GM12878 (cell line): ENCODE results near the gene GID8. TPM values are rescaled to one million over a fixed set of nuclear protein-coding genes. Genes with fewer than 3 reads are reported as not detected.

Experiments used
- ASH2L ChIP-seq: fragments of 300-600, 200-600 bp; sonication (generic); IDR thresholded peaks from 2 replicates; pipeline ENCODE4 v1.6.1; 2017; ENCODE audit warnings: low read depth, mild to moderate bottlenecking, borderline replicate concordance
- RAD21 ChIP-seq: IDR thresholded peaks from 2 replicates; pipeline ENCODE4 v1.6.1; 2011; ENCODE audit warnings: mild to moderate bottlenecking, low read depth, low read length, moderate library complexity; ENCODE audit not compliant: insufficient read depth
- STAT1 ChIP-seq: fragments of 450-650 bp; conservative IDR thresholded peaks from 2 replicates; pipeline ENCODE4 v1.6.1; 2014; ENCODE audit warnings: antibody characterized with exemption, mild to moderate bottlenecking
- ZZZ3 ChIP-seq: IDR thresholded peaks from 2 replicates; pipeline ENCODE4 v1.6.1; 2011; ENCODE audit warnings: low read depth; ENCODE audit not compliant: control insufficient read depth, insufficient read length
- polyA plus RNA-seq, 11 experiments: library from polyadenylated mRNA; depleted of rRNA in 4 of 11; unstranded in 6 of 11; stranded (reverse) in 5 of 11; fragments of >200 nt; fragmentation: Nextera tagmentation in 4 of 11; fragmentation: Illumina TruSeq in 1 of 11; extraction: Ambion mirVana in 4 of 11; extraction: Trizol in 1 of 11; gene quantifications; 1 replicate in 1 of 11; 2 replicates in 10 of 11; pipeline versions ENCODE4 v1.2.1 to v1.2.3, GENCODE V29; 2011 to 2016; ENCODE audit warnings: inconsistent platforms in 2 of 11, missing spikeins in 2 of 11, low read depth in 1 of 11
- total RNA-seq, 4 experiments: library from RNA; depleted of rRNA in 3 of 4; stranded (reverse); fragments of >200 nt in 3 of 4; fragmentation: Illumina TruSeq in 1 of 4; extraction: Trizol in 1 of 4; gene quantifications; 2 replicates each; pipeline versions ENCODE4 v1.2.1 to v1.2.3, GENCODE V29; 2013 to 2021
- TF ChIP-seq, protein P1 (sequence below): fragments of 450-650 bp; IDR thresholded peaks from 2 replicates; pipeline ENCODE4 v1.6.1; 2017; ENCODE audit warnings: antibody characterized with exemption, mild to moderate bottlenecking, moderate library complexity
- TF ChIP-seq, protein P2 (sequence below): IDR thresholded peaks from 2 replicates; pipeline ENCODE4 v1.6.1; 2011; ENCODE audit warnings: borderline replicate concordance, low read depth, mild to moderate bottlenecking, moderate library complexity, mixed read lengths, low read length; ENCODE audit not compliant: insufficient read depth; ENCODE audit errors: extremely low read length
- TF ChIP-seq, protein P3 (sequence below): fragments of 450-650 bp; IDR thresholded peaks from 2 replicates; pipeline ENCODE4 v1.6.1; 2017; ENCODE audit warnings: mild to moderate bottlenecking, low read depth, inconsistent platforms; ENCODE audit not compliant: poor library complexity, severe bottlenecking

Gene GID8
- total and polyA plus RNA-seq, 10 of the 15 experiments (the other 5 are each of a cell fraction or from before 2014, with no cell fraction given) = 12.0 to 33.8 (median 22.2) TPM

DNA sequence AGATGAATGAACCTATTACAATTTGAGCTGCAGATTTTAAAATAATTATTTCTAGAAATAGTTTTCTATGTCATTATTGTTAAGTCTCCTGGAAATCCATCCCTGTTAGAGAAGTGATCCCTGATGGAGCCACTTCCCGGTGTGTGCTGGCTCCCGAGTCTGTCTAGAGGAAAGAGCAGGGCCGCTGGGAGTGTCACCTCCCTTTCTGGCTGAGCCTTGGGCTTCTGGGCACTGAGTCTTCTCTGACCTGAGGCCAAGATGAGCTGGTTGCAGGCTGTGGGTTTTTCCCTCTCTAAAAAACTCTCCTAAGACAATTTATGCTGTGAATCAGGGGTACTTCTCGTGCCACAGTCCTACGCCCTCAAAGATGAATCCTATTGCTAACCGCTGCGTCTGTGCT lies 47.5 kb upstream of the GID8 start (continued):
- TF ChIP-seq, protein P1, sequence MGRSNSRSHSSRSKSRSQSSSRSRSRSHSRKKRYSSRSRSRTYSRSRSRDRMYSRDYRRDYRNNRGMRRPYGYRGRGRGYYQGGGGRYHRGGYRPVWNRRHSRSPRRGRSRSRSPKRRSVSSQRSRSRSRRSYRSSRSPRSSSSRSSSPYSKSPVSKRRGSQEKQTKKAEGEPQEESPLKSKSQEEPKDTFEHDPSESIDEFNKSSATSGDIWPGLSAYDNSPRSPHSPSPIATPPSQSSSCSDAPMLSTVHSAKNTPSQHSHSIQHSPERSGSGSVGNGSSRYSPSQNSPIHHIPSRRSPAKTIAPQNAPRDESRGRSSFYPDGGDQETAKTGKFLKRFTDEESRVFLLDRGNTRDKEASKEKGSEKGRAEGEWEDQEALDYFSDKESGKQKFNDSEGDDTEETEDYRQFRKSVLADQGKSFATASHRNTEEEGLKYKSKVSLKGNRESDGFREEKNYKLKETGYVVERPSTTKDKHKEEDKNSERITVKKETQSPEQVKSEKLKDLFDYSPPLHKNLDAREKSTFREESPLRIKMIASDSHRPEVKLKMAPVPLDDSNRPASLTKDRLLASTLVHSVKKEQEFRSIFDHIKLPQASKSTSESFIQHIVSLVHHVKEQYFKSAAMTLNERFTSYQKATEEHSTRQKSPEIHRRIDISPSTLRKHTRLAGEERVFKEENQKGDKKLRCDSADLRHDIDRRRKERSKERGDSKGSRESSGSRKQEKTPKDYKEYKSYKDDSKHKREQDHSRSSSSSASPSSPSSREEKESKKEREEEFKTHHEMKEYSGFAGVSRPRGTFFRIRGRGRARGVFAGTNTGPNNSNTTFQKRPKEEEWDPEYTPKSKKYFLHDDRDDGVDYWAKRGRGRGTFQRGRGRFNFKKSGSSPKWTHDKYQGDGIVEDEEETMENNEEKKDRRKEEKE = no peak
- no peak for TF ChIP-seq ZZZ3
- TF ChIP-seq, protein P2, sequence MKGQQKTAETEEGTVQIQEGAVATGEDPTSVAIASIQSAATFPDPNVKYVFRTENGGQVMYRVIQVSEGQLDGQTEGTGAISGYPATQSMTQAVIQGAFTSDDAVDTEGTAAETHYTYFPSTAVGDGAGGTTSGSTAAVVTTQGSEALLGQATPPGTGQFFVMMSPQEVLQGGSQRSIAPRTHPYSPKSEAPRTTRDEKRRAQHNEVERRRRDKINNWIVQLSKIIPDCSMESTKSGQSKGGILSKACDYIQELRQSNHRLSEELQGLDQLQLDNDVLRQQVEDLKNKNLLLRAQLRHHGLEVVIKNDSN = no peak
- TF ChIP-seq STAT1 = no peak
- TF ChIP-seq RAD21 = no peak
- TF ChIP-seq, protein P3, sequence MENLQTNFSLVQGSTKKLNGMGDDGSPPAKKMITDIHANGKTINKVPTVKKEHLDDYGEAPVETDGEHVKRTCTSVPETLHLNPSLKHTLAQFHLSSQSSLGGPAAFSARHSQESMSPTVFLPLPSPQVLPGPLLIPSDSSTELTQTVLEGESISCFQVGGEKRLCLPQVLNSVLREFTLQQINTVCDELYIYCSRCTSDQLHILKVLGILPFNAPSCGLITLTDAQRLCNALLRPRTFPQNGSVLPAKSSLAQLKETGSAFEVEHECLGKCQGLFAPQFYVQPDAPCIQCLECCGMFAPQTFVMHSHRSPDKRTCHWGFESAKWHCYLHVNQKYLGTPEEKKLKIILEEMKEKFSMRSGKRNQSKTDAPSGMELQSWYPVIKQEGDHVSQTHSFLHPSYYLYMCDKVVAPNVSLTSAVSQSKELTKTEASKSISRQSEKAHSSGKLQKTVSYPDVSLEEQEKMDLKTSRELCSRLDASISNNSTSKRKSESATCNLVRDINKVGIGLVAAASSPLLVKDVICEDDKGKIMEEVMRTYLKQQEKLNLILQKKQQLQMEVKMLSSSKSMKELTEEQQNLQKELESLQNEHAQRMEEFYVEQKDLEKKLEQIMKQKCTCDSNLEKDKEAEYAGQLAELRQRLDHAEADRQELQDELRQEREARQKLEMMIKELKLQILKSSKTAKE = no peak
- TF ChIP-seq ASH2L = no peak
